H1 (cell line): ENCODE results near the gene SEC24A. TPM values are rescaled to one million over a fixed set of nuclear protein-coding genes. Genes with fewer than 3 reads are reported as not detected.

Experiments used
- BACH1 ChIP-seq: IDR thresholded peaks from 2 replicates; pipeline ENCODE4 v1.6.1; 2012; ENCODE audit warnings: low read length, improper control_type of control experiment
- CEBPB ChIP-seq: IDR thresholded peaks from 2 replicates; pipeline ENCODE4 v1.6.1; 2012; ENCODE audit warnings: low read depth, low read length
- HDAC2 ChIP-seq, 2 experiments: fragments of 300-600 bp in 1 of 2; sonication (generic) in 1 of 2; IDR thresholded peaks; 2 replicates each; pipeline ENCODE4 v1.6.1; 2011 to 2012; ENCODE audit warnings: low read depth in 2 of 2, low read length in 2 of 2, mild to moderate bottlenecking in 2 of 2, moderate library complexity in 2 of 2, borderline replicate concordance in 1 of 2, inconsistent platforms in 1 of 2
- NRF1 ChIP-seq: IDR thresholded peaks from 2 replicates; pipeline ENCODE4 v1.6.1; 2011; ENCODE audit warnings: mild to moderate bottlenecking, low read depth, low read length, improper control_type of control experiment
- POLR2AphosphoS5 ChIP-seq: IDR thresholded peaks from 2 replicates; pipeline ENCODE4 v1.6.1; 2011; ENCODE audit warnings: low read depth, low read length
- TAF1 ChIP-seq: IDR thresholded peaks from 2 replicates; pipeline ENCODE4 v1.6.1; 2011; ENCODE audit warnings: mild to moderate bottlenecking, low read depth, low read length
- polyA plus RNA-seq, 7 experiments: library from polyadenylated mRNA; depleted of rRNA in 3 of 7; stranded (reverse) in 5 of 7; unstranded in 2 of 7; fragments of >200 nt in 5 of 7; fragments of 200-250 nt in 2 of 7; gene quantifications; 1 replicate in 5 of 7; 2 replicates in 1 of 7; 4 replicates in 1 of 7; pipeline versions ENCODE4 v1.2.1 to v1.2.3, GENCODE V29; 2011 to 2013; ENCODE audit warnings: missing spikeins in 2 of 7, mixed read lengths in 2 of 7
- total RNA-seq: library from RNA; stranded (reverse); fragmentation: NEBNext Ultra II Directional; extraction: Animal tissue kit (Norgen Biotek cat#: 25700); gene quantifications from 2 replicates; pipeline ENCODE4 v1.2.1, GENCODE V29; 2021
- TF ChIP-seq, protein P1 (sequence below): fragments of 300-600 bp; sonication (generic); IDR thresholded peaks from 2 replicates; pipeline ENCODE4 v1.7.1; 2012; ENCODE audit warnings: low read length, moderate library complexity, mild to moderate bottlenecking, inconsistent platforms; ENCODE audit not compliant: insufficient replicate concordance
- TF ChIP-seq, protein P2 (sequence below): IDR thresholded peaks from 2 replicates; pipeline ENCODE4 v1.6.1; 2011; ENCODE audit warnings: low read depth, mild to moderate bottlenecking, low read length; ENCODE audit not compliant: insufficient read depth
- TF ChIP-seq, protein P3 (sequence below): IDR thresholded peaks from 2 replicates; pipeline ENCODE4 v1.6.1; 2011; ENCODE audit warnings: low read length, improper control_type of control experiment

SEC24A gene
- total and polyA plus RNA-seq, 2 of the 8 experiments (the other 6 are each of a cell fraction or from before 2014, with no cell fraction given): 18.8 to 33.7 TPM

DNA sequence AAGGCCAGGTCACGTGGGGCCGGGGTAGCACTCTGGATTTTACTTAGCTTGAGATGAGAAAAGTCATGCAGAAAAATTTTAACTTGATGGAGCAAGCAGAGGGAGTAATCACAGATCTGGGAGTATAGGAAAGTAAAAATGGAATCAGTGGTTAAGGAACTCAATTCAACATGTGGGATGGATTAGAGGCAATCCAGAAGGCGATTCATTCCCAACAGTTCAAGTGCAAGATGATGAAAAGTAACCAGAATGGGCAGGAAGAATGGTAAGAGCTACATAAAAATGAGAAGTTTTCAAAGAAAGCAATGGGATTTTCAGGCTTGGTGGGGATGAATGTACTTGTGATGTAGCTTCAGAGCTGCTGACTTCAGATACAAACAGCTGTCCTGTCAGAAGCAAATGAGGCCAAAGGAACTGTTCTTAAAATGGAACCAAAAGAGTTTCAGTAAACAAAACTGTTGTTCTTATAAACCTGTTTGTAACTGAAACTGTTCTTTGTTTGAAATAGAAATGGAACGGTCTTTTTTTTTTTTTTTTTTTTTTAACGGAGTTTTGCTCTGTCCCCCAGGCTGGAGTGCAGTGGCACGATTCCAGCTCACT lies 5.6 kb upstream of the SEC24A start (continued):
- TF ChIP-seq, protein P1, sequence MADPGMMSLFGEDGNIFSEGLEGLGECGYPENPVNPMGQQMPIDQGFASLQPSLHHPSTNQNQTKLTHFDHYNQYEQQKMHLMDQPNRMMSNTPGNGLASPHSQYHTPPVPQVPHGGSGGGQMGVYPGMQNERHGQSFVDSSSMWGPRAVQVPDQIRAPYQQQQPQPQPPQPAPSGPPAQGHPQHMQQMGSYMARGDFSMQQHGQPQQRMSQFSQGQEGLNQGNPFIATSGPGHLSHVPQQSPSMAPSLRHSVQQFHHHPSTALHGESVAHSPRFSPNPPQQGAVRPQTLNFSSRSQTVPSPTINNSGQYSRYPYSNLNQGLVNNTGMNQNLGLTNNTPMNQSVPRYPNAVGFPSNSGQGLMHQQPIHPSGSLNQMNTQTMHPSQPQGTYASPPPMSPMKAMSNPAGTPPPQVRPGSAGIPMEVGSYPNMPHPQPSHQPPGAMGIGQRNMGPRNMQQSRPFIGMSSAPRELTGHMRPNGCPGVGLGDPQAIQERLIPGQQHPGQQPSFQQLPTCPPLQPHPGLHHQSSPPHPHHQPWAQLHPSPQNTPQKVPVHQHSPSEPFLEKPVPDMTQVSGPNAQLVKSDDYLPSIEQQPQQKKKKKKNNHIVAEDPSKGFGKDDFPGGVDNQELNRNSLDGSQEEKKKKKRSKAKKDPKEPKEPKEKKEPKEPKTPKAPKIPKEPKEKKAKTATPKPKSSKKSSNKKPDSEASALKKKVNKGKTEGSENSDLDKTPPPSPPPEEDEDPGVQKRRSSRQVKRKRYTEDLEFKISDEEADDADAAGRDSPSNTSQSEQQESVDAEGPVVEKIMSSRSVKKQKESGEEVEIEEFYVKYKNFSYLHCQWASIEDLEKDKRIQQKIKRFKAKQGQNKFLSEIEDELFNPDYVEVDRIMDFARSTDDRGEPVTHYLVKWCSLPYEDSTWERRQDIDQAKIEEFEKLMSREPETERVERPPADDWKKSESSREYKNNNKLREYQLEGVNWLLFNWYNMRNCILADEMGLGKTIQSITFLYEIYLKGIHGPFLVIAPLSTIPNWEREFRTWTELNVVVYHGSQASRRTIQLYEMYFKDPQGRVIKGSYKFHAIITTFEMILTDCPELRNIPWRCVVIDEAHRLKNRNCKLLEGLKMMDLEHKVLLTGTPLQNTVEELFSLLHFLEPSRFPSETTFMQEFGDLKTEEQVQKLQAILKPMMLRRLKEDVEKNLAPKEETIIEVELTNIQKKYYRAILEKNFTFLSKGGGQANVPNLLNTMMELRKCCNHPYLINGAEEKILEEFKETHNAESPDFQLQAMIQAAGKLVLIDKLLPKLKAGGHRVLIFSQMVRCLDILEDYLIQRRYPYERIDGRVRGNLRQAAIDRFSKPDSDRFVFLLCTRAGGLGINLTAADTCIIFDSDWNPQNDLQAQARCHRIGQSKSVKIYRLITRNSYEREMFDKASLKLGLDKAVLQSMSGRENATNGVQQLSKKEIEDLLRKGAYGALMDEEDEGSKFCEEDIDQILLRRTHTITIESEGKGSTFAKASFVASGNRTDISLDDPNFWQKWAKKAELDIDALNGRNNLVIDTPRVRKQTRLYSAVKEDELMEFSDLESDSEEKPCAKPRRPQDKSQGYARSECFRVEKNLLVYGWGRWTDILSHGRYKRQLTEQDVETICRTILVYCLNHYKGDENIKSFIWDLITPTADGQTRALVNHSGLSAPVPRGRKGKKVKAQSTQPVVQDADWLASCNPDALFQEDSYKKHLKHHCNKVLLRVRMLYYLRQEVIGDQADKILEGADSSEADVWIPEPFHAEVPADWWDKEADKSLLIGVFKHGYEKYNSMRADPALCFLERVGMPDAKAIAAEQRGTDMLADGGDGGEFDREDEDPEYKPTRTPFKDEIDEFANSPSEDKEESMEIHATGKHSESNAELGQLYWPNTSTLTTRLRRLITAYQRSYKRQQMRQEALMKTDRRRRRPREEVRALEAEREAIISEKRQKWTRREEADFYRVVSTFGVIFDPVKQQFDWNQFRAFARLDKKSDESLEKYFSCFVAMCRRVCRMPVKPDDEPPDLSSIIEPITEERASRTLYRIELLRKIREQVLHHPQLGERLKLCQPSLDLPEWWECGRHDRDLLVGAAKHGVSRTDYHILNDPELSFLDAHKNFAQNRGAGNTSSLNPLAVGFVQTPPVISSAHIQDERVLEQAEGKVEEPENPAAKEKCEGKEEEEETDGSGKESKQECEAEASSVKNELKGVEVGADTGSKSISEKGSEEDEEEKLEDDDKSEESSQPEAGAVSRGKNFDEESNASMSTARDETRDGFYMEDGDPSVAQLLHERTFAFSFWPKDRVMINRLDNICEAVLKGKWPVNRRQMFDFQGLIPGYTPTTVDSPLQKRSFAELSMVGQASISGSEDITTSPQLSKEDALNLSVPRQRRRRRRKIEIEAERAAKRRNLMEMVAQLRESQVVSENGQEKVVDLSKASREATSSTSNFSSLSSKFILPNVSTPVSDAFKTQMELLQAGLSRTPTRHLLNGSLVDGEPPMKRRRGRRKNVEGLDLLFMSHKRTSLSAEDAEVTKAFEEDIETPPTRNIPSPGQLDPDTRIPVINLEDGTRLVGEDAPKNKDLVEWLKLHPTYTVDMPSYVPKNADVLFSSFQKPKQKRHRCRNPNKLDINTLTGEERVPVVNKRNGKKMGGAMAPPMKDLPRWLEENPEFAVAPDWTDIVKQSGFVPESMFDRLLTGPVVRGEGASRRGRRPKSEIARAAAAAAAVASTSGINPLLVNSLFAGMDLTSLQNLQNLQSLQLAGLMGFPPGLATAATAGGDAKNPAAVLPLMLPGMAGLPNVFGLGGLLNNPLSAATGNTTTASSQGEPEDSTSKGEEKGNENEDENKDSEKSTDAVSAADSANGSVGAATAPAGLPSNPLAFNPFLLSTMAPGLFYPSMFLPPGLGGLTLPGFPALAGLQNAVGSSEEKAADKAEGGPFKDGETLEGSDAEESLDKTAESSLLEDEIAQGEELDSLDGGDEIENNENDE: no peak
- TF ChIP-seq CEBPB (no peak), HDAC2 (IDR thresholded peaks at IDR 0.05; ENCODE audit: borderline replicate concordance in 1 of 2, low read depth in 2 of 2, low read length in 2 of 2) (no peak), TAF1 (no peak), NRF1 (no peak), POLR2AphosphoS5 (no peak), BACH1 (no peak)
- TF ChIP-seq, protein P2, sequence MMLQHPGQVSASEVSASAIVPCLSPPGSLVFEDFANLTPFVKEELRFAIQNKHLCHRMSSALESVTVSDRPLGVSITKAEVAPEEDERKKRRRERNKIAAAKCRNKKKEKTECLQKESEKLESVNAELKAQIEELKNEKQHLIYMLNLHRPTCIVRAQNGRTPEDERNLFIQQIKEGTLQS: no peak
- TF ChIP-seq, protein P3, sequence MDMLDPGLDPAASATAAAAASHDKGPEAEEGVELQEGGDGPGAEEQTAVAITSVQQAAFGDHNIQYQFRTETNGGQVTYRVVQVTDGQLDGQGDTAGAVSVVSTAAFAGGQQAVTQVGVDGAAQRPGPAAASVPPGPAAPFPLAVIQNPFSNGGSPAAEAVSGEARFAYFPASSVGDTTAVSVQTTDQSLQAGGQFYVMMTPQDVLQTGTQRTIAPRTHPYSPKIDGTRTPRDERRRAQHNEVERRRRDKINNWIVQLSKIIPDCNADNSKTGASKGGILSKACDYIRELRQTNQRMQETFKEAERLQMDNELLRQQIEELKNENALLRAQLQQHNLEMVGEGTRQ: no peak
